Progenitor cell of endocrine pancreas (in vitro differentiated cells): Measurements from ENCODE around the gene CPNE4. TPM values are rescaled to one million over a fixed set of nuclear protein-coding genes. Genes with fewer than 3 reads are reported as not detected.

Source experiments
- DNase-seq: peaks from one replicate; pipeline ENCODE4 v3.0.0; 2021; ENCODE audit warnings: low spot score; ENCODE audit not compliant: unreplicated experiment
- H3K27ac Mint-ChIP-seq: 2 replicates; pipeline ENCODE4 v1.8.0; 2021; ENCODE audit warnings: mild to moderate bottlenecking, moderate library complexity, mixed read lengths
- H3K27me3 Mint-ChIP-seq: 2 replicates; pipeline ENCODE4 v1.8.0; 2021; ENCODE audit warnings: mixed read lengths
- H3K36me3 Mint-ChIP-seq: 2 replicates; pipeline ENCODE4 v1.8.0; 2022; ENCODE audit warnings: mixed read lengths; ENCODE audit not compliant: insufficient read depth
- H3K4me1 Mint-ChIP-seq: 2 replicates; pipeline ENCODE4 v1.8.0; 2021; ENCODE audit warnings: low read depth, mixed read lengths
- H3K4me3 Mint-ChIP-seq: 2 replicates; pipeline ENCODE4 v1.8.0; 2021; ENCODE audit warnings: low read depth, mild to moderate bottlenecking, moderate library complexity, mixed read lengths
- H3K9me3 Mint-ChIP-seq: 2 replicates; pipeline ENCODE4 v1.8.0; 2021; ENCODE audit warnings: low read depth, mixed read lengths
- CTCF ChIP-seq: fragments of 200-600 bp; sonication (generic); IDR thresholded peaks from one replicate; pipeline ENCODE4 v1.5.0; 2021; ENCODE audit warnings: antibody characterized with exemption, mild to moderate bottlenecking; ENCODE audit not compliant: unreplicated experiment
- total RNA-seq: library from RNA; stranded (reverse); gene quantifications from 2 replicates; pipeline ENCODE4 v1.2.1, GENCODE V29; 2021

CPNE4 gene
- total RNA-seq, 1 donor from 2014 or later, result 5.5 TPM

- H3K4me3 Mint-ChIP-seq, result no peak overlapping the region
- H3K4me1 Mint-ChIP-seq, result no peaks in the 10 kb centered on the region
- no peaks in the 10 kb centered on the region for H3K9me3 Mint-ChIP-seq
- DNase-seq, result no peak
- no peaks in the 10 kb centered on the region for H3K27me3 Mint-ChIP-seq
- H3K36me3 Mint-ChIP-seq, result no peaks in the 10 kb centered on the region
- no peak overlapping the region for H3K27ac Mint-ChIP-seq
- TF ChIP-seq CTCF, result no peak
These were observed 109.2 kb downstream of the CPNE4 start for GRCh38 chr3:131925571-131925970.

- Mint-ChIP-seq H3K4me1 (no peaks in the 10 kb centered on the region), H3K27ac (no peak overlapping the region), H3K4me3 (no peak overlapping the region), H3K36me3 (no peaks in the 10 kb centered on the region), H3K27me3 (no peaks in the 10 kb centered on the region), H3K9me3 (no peaks in the 10 kb centered on the region)
- no peak for TF ChIP-seq CTCF
- no peak for DNase-seq
These were observed 112.5 kb downstream of the CPNE4 start for GRCh38 chr3:131922356-131922755.

- H3K9me3 Mint-ChIP-seq, result no peaks in the 10 kb centered on the region
- DNase-seq, result no peak
- TF ChIP-seq CTCF, result no peak
- H3K27me3 Mint-ChIP-seq, result no peaks in the 10 kb centered on the region
- H3K36me3 Mint-ChIP-seq, result no peaks in the 10 kb centered on the region
- H3K4me3 Mint-ChIP-seq, result no peak overlapping the region
- no peak overlapping the region for H3K27ac Mint-ChIP-seq
- no peaks in the 10 kb centered on the region for H3K4me1 Mint-ChIP-seq
These were observed 117.8 kb downstream of the CPNE4 start for GRCh38 chr3:131917006-131917405.

- no peak for DNase-seq
- Mint-ChIP-seq H3K4me1 (no peaks in the 10 kb centered on the region), H3K36me3 (no peaks in the 10 kb centered on the region)
These were observed 120.6 kb downstream of the CPNE4 start for GRCh38 chr3:131914090-131914691.

GRCh38 chr3:131912255-131912654, 122.6 kb downstream of the CPNE4 start:
- Mint-ChIP-seq H3K36me3 (no peaks in the 10 kb centered on the region), H3K27ac (no peak overlapping the region), H3K4me1 (no peaks in the 10 kb centered on the region), H3K4me3 (no peak overlapping the region), H3K27me3 (no peaks in the 10 kb centered on the region), H3K9me3 (no peaks in the 10 kb centered on the region)
- DNase-seq, result no peak
- TF ChIP-seq CTCF, result no peak

More at GRCh38 chr3:131914090-131914691, 120.6 kb downstream of the CPNE4 start:
- H3K4me3 Mint-ChIP-seq, result no peak overlapping the region
- H3K27me3 Mint-ChIP-seq, result no peaks in the 10 kb centered on the region
- no peak for TF ChIP-seq CTCF
- H3K27ac Mint-ChIP-seq, result no peak overlapping the region
- H3K9me3 Mint-ChIP-seq, result no peaks in the 10 kb centered on the region
